HepG2 (cell line): ENCODE measurements around the gene IL1RL2. TPM values are rescaled to one million over a fixed set of nuclear protein-coding genes. Genes with fewer than 3 reads are reported as not detected.

Source experiments
- ARNT2 ChIP-seq: sonication (generic); formaldehyde crosslinking; IDR thresholded peaks from 2 replicates; pipeline ENCODE4 v1.8.0; 2022; ENCODE audit warnings: mild to moderate bottlenecking, low read depth, missing genetic modification reagents, moderate library complexity
- ATF5 ChIP-seq: sonication (generic); formaldehyde crosslinking; IDR thresholded peaks from 2 replicates; pipeline ENCODE4 v1.4.0; 2020; ENCODE audit warnings: mild to moderate bottlenecking, low read depth, missing genetic modification reagents
- DBP ChIP-seq: sonication (generic); formaldehyde crosslinking; IDR thresholded peaks from 2 replicates; pipeline ENCODE4 v1.4.0; 2020; ENCODE audit warnings: missing genetic modification reagents; ENCODE audit errors: not compliant biosample characterization
- HNRNPH1 ChIP-seq: fragments of 200-400 bp; formaldehyde crosslinking; optimal IDR thresholded peaks from 2 replicates; pipeline ENCODE3; 2017; ENCODE audit warnings: mild to moderate bottlenecking, low read depth, low read length
- HOMEZ ChIP-seq: IDR thresholded peaks from 2 replicates; pipeline ENCODE4 v1.6.1; 2016; ENCODE audit warnings: low read depth
- KLF12 ChIP-seq: sonication (generic); formaldehyde crosslinking; IDR thresholded peaks from 2 replicates; pipeline ENCODE4 v1.4.0; 2020; ENCODE audit warnings: missing genetic modification reagents, borderline replicate concordance
- KLF15 ChIP-seq: sonication (generic); formaldehyde crosslinking; IDR thresholded peaks from 2 replicates; pipeline ENCODE4 v1.8.1; 2023; ENCODE audit warnings: borderline replicate concordance, mild to moderate bottlenecking, inconsistent platforms, missing genetic modification reagents, mixed read lengths
- NFYC ChIP-seq: IDR thresholded peaks from 2 replicates; pipeline ENCODE4 v1.6.1; 2016; ENCODE audit warnings: missing genetic modification reagents, missing compliant biosample characterization
- SALL2 ChIP-seq: sonication (generic); formaldehyde crosslinking; IDR thresholded peaks from 2 replicates; pipeline ENCODE4 v1.8.1; 2023; ENCODE audit warnings: mild to moderate bottlenecking, missing genetic modification reagents, inconsistent platforms
- SMYD3 ChIP-seq: sonication (generic); formaldehyde crosslinking; IDR thresholded peaks from 2 replicates; pipeline ENCODE4 v1.8.1; 2023; ENCODE audit warnings: mild to moderate bottlenecking, missing genetic modification reagents
- SOX5 ChIP-seq: IDR thresholded peaks from 2 replicates; pipeline ENCODE4 v1.6.1; 2016; ENCODE audit warnings: borderline replicate concordance
- SRSF1 ChIP-seq: fragments of 200-400 bp; formaldehyde crosslinking; optimal IDR thresholded peaks from 2 replicates; pipeline ENCODE3; 2017; ENCODE audit warnings: mild to moderate bottlenecking, low read depth, low read length, moderate library complexity
- THAP9 ChIP-seq: sonication (generic); formaldehyde crosslinking; IDR thresholded peaks from 2 replicates; pipeline ENCODE4; 2020; ENCODE audit warnings: missing genetic modification reagents, mild to moderate bottlenecking, borderline replicate concordance
- ZBTB8A ChIP-seq: sonication (generic); formaldehyde crosslinking; IDR thresholded peaks from 2 replicates; pipeline ENCODE4 v1.4.0; 2020; ENCODE audit warnings: mild to moderate bottlenecking, low read depth, missing genetic modification reagents, borderline replicate concordance
- ZFP36 ChIP-seq: fragments of 150-350 bp; IDR thresholded peaks from 2 replicates; pipeline ENCODE4 v1.6.1; 2018; ENCODE audit warnings: borderline replicate concordance, low read length, low read depth; ENCODE audit not compliant: partially characterized antibody
- ZNF20 ChIP-seq: sonication (generic); formaldehyde crosslinking; IDR thresholded peaks from 2 replicates; pipeline ENCODE4 v1.4.0; 2020; ENCODE audit warnings: mild to moderate bottlenecking, moderate library complexity, missing genetic modification reagents
- ZNF224 ChIP-seq: sonication (generic); formaldehyde crosslinking; IDR thresholded peaks from 2 replicates; pipeline ENCODE4 v1.5.0; 2020; ENCODE audit warnings: mild to moderate bottlenecking, missing genetic modification reagents
- ZNF292 ChIP-seq: sonication (generic); formaldehyde crosslinking; IDR thresholded peaks from 2 replicates; pipeline ENCODE4 v1.8.1; 2022; ENCODE audit warnings: mild to moderate bottlenecking, low read depth, missing genetic modification reagents, borderline replicate concordance
- polyA plus RNA-seq, 8 experiments: library from polyadenylated mRNA; depleted of rRNA in 3 of 8; stranded (reverse) in 7 of 8; unstranded in 1 of 8; fragments of >200 nt; fragmentation: Illumina TruSeq in 4 of 8; extraction: Trizol in 4 of 8; gene quantifications; 2 replicates each; pipeline versions ENCODE4 v1.2.1 to v1.2.3, GENCODE V29; 2011 to 2016; ENCODE audit warnings: low read depth in 4 of 8, missing spikeins in 1 of 8, mixed read lengths in 1 of 8; ENCODE audit not compliant: insufficient read depth in 1 of 8
- total RNA-seq, 5 experiments: library from RNA; depleted of rRNA; stranded (reverse); fragments of >200 nt; fragmentation: Illumina TruSeq; extraction: Trizol; gene quantifications; 2 replicates each; pipeline ENCODE4 v1.2.3, GENCODE V29; 2016; ENCODE audit warnings: low read depth in 1 of 5
- TF ChIP-seq, protein P1 (sequence below): sonication (generic); formaldehyde crosslinking; IDR thresholded peaks from 2 replicates; pipeline ENCODE4 v1.4.0; 2020; ENCODE audit warnings: missing genetic modification reagents, mild to moderate bottlenecking, borderline replicate concordance

The IL1RL2 gene
- total and polyA plus RNA-seq, 2 of the 13 experiments (the other 11 are each of a cell fraction or from before 2014, with no cell fraction given), result 0.03 TPM; not detected in 1

- TF ChIP-seq ZBTB8A (CRISPR knock-in tag) (no peak), ZNF20 (no peak), HNRNPH1 (no peak), SOX5 (CRISPR knock-in tag) (no peak), ZNF224 (CRISPR knock-in tag) (no peak), SALL2 (CRISPR knock-in tag) (no peak), SRSF1 (peak; percentile 77), DBP (no peak), ATF5 (CRISPR knock-in tag) (no peak), KLF15 (CRISPR knock-in tag) (no peak), ARNT2 (0 out of 2 replicates have a peak, but pooled peaks have one; percentile 4), NFYC (CRISPR knock-in tag) (no peak), KLF12 (no peak), ZFP36 (no peak), SMYD3 (CRISPR knock-in tag) (no peak), HOMEZ (CRISPR knock-in tag) (no peak), ZNF292 (CRISPR knock-in tag) (peak; percentile 17; the same call in 1 of the 2 replicates), THAP9 (peak; percentile 38; the same call in 1 of the 2 replicates)
- TF ChIP-seq, protein P1, sequence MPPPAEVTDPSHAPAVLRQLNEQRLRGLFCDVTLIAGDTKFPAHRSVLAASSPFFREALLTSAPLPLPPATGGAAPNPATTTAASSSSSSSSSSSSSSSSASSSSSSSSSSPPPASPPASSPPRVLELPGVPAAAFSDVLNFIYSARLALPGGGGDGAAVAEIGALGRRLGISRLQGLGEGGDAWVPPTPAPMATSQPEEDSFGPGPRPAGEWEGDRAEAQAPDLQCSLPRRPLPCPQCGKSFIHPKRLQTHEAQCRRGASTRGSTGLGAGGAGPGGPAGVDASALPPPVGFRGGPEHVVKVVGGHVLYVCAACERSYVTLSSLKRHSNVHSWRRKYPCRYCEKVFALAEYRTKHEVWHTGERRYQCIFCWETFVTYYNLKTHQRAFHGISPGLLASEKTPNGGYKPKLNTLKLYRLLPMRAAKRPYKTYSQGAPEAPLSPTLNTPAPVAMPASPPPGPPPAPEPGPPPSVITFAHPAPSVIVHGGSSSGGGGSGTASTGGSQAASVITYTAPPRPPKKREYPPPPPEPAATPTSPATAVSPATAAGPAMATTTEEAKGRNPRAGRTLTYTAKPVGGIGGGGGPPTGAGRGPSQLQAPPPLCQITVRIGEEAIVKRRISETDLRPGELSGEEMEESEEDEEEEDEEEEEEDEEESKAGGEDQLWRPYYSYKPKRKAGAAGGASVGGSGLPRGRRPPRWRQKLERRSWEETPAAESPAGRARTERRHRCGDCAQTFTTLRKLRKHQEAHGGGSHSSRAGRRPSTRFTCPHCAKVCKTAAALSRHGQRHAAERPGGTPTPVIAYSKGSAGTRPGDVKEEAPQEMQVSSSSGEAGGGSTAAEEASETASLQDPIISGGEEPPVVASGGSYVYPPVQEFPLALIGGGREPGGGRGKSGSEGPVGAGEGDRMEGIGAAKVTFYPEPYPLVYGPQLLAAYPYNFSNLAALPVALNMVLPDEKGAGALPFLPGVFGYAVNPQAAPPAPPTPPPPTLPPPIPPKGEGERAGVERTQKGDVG (CRISPR knock-in tag), result peak; percentile 13; the same call in 1 of the 2 replicates
These were observed 31.7 kb upstream of the IL1RL2 start (continued) for GRCh38 chr2:102154946-102155702.
